Activated T-cell treated with anti-CD3 and anti-CD28 coated beads, Interleukin-2, amount 50 U/mL, for 48 hours (primary cell): ENCODE results near the gene ARHGEF9.
"Not testable (repeated sequence)": the region's sequence is repeated elsewhere in the genome, so short reads cannot be mapped to it uniquely, and the experiment has no call there.

Experiments used
- DNase-seq, 2 experiments: peaks; one replicate each; pipeline ENCODE4 v3.0.0-alpha.2; 2020

ARHGEF9 gene

DNA sequence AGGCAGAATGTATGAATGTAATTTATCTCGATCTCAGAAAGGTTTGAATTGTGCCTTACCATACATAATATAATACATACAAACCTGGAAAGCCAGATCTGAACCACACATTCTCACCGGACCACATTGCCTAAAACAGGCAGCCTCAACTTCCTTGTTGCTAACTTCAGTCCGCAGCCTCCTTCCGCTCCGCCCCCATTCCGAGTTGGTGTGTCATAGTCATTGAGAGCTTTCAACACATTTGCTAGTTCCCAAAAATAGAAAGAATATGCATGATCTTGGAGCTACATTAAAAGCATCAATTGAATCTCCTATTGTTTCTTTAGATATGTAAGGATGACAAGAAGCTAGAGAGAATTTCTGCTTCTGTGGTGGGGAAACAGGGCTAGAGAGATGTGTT lies 127.2 kb downstream of the ARHGEF9 start:
- no peak for DNase-seq

GRCh38 chrX:63656871-63657580 lies 128.0 kb downstream of the ARHGEF9 start:
- no peak for DNase-seq

DNA sequence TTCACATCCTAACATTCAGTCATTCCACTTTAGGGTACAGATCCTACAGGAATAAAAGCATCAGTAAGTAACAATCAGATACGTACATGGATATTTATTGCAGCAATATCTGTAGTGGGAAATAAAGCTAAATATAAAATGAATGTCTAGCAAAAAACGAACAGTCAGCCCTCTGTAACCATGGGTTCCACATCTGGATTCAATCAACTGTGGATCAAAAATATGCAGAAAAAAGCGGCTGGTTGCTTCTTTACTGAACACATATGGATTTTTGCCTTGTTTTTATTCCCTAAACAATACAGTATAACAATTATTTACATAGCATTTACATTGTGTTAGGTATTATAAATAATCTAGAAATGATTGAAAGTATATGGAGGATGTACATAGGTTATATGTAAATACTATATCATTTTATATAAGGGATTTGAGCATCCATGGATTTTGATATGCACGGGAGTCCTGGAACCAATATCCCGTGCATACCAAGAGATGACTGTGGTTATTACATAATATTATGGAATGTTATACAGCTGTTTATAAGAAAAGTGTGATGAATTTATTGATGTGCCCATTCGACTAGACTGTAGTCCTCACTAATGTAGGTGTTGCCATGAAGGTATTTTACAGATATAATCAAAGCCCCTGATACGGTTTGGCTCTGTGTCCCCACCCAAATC lies 132.8 kb downstream of the ARHGEF9 start:
- DNase-seq, result no peak

GRCh38 chrX:63645748-63646147 lies 139.3 kb downstream of the ARHGEF9 start:
- not testable (repeated sequence) for DNase-seq

- no peak for DNase-seq
Measured at GRCh38 chrX:63635750-63636149, 149.3 kb downstream of the ARHGEF9 start.

GRCh38 chrX:63613531-63614028 lies 171.4 kb downstream of the ARHGEF9 start:
- DNase-seq, result no peak

GRCh38 chrX:63585936-63586335 lies 199.1 kb downstream of the ARHGEF9 start:
- DNase-seq, result no peak
